Measurements from ENCODE around the gene ZNF133. TPM values are rescaled to one million over a fixed set of nuclear protein-coding genes. Genes with fewer than 3 reads are reported as not detected.

The ZNF133 gene
- total and polyA plus RNA-seq, 2 donors from 2014 or later: 12.8 to 15.0 TPM

DNA sequence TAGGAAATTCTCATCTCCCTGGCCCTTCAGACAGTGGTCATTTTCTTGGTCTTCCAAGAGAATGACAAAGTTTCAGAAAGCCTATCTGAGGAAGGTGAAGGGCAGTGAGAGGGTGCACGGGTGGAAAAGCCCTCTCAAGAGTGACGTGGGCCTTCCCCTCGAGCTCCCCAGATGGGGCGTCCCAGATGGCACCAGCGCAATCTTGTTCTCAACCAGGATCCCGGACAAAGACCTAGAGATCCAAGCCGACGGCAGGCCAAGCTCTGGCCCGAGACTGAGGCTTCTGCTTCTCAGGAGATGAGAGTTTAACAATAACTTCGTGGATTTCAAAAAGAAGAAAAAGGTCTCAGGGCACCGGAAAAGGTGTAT is 797 bp upstream of the ZNF133 start:
- DNase-seq (peak in 1 of 5 donors; percentile 77), FAIRE-seq (no peak)
- Histone ChIP-seq H3K27me3 (ENCODE audit: control insufficient read depth, insufficient read depth, low read length) (no peaks in the 10 kb centered on the region), H3K36me3 (ENCODE audit: control insufficient read depth in 2 of 3, insufficient read depth in 3 of 3, low read length in 3 of 3) (peaks cover 0 to 6% (median 5%) of the 10 kb centered on the region in 3 donors), H3K27ac (ENCODE audit: low read depth in 2 of 2, low read length in 2 of 2) (peak overlapping the region; percentile 96 to 97), H3K4me1 (ENCODE audit: control insufficient read depth in 2 of 3, insufficient read depth in 2 of 3, low read depth in 1 of 3, low read length in 3 of 3) (peaks cover 0 to 7% (median 2%) of the 10 kb centered on the region in 3 donors), H3K9me3 (ENCODE audit: control insufficient read depth in 2 of 3, insufficient read depth in 1 of 3, low read length in 3 of 3) (peaks cover 0 to 8% (median 2%) of the 10 kb centered on the region in 3 donors), H3K9ac (ENCODE audit: low read length in 3 of 3) (peak overlapping the region; percentile 86 to 92 (median 88)), H3K4me3 (ENCODE audit: low read length in 3 of 3) (peak overlapping the region; percentile 90 to 96 (median 92))
- TF ChIP-seq CTCF (IDR thresholded peaks at IDR 0.05; ENCODE audit: borderline replicate concordance, extremely low read depth, insufficient read depth): no peak
- intact Hi-C loops (cut with DNase I): no loop called here

- intact Hi-C loops (cut with DNase I): no loop called here
- peak overlapping the region in 2 of 3 donors; percentile 89 to 92 for H3K9ac ChIP-seq (ENCODE audit: low read length in 3 of 3)
- peak overlapping the region; percentile 90 to 96 (median 92) for H3K4me3 ChIP-seq (ENCODE audit: low read length in 3 of 3)
- peak overlapping the region in 1 of 2 donors; percentile 96 for H3K27ac ChIP-seq (ENCODE audit: low read depth in 2 of 2, low read length in 2 of 2)
- no peaks in the 10 kb centered on the region for H3K27me3 ChIP-seq (ENCODE audit: control insufficient read depth, insufficient read depth, low read length)
- FAIRE-seq (no peak), DNase-seq (peak in 4 of 5 donors; percentile 22 to 70 (median 56))
- peaks cover 0 to 8% (median 2%) of the 10 kb centered on the region in 3 donors for H3K9me3 ChIP-seq (ENCODE audit: control insufficient read depth in 2 of 3, insufficient read depth in 1 of 3, low read length in 3 of 3)
- peaks cover 4 to 6% (median 5%) of the 10 kb centered on the region in 3 donors for H3K36me3 ChIP-seq (ENCODE audit: control insufficient read depth in 2 of 3, insufficient read depth in 3 of 3, low read length in 3 of 3)
- peaks cover 0 to 7% (median 2%) of the 10 kb centered on the region in 3 donors for H3K4me1 ChIP-seq (ENCODE audit: control insufficient read depth in 2 of 3, insufficient read depth in 2 of 3, low read depth in 1 of 3, low read length in 3 of 3)
- no peak for TF ChIP-seq CTCF (IDR thresholded peaks at IDR 0.05; ENCODE audit: borderline replicate concordance, extremely low read depth, insufficient read depth)
These were observed 481 bp downstream of the ZNF133 start for GRCh38 chr20:18288749-18289267.

- DNase-seq: no peak
- H3K36me3 ChIP-seq (ENCODE audit: control insufficient read depth in 2 of 3, insufficient read depth in 3 of 3, low read length in 3 of 3): peaks cover 4 to 6% (median 5%) of the 10 kb centered on the region in 3 donors
- H3K9me3 ChIP-seq (ENCODE audit: control insufficient read depth in 2 of 3, insufficient read depth in 1 of 3, low read length in 3 of 3): peaks cover 0 to 8% (median 2%) of the 10 kb centered on the region in 3 donors
- H3K27me3 ChIP-seq (ENCODE audit: control insufficient read depth, insufficient read depth, low read length): no peaks in the 10 kb centered on the region
- peaks cover 0 to 7% (median 2%) of the 10 kb centered on the region in 3 donors for H3K4me1 ChIP-seq (ENCODE audit: control insufficient read depth in 2 of 3, insufficient read depth in 2 of 3, low read depth in 1 of 3, low read length in 3 of 3)
- H3K4me3 ChIP-seq (ENCODE audit: low read length in 3 of 3): peak overlapping the region; percentile 90 to 96 (median 92)
- no peak for TF ChIP-seq CTCF (IDR thresholded peaks at IDR 0.05; ENCODE audit: borderline replicate concordance, extremely low read depth, insufficient read depth)
- peak overlapping the region in 2 of 3 donors; percentile 89 to 92 for H3K9ac ChIP-seq (ENCODE audit: low read length in 3 of 3)
- intact Hi-C loops (cut with DNase I): no loop called here
- FAIRE-seq: no peak
- no peak overlapping the region for H3K27ac ChIP-seq (ENCODE audit: low read depth in 2 of 2, low read length in 2 of 2)
These were observed 979 bp downstream of the ZNF133 start for GRCh38 chr20:18289306-18289705.

Data from kidney (tissue), 14 donors.